Loucy (cell line): Measurements from ENCODE around the gene SIAH3.

Experiments
- H2AFZ ChIP-seq: fragments of 200-600 bp; sonication (generic); 2 replicates; pipeline ENCODE4 v1.6.0; 2016; ENCODE audit warnings: antibody characterized with exemption, mild to moderate bottlenecking, low read length, moderate library complexity
- H3F3A ChIP-seq: fragments of 200-600 bp; 2 replicates; pipeline ENCODE4 v1.6.0; 2016; ENCODE audit warnings: antibody characterized with exemption, low read depth, mild to moderate bottlenecking
- H3K27me3 ChIP-seq: fragments of 200-600 bp; sonication (generic); 2 replicates; pipeline ENCODE4 v1.6.1; 2014; ENCODE audit warnings: low read length, mild to moderate bottlenecking; ENCODE audit not compliant: insufficient read depth, poor library complexity, severe bottlenecking
- H3K36me3 ChIP-seq: fragments of 200-600 bp; sonication (generic); 2 replicates; pipeline ENCODE4 v1.6.1; 2016; ENCODE audit warnings: low read length; ENCODE audit not compliant: insufficient read depth
- H3K4me1 ChIP-seq: fragments of 200-600 bp; sonication (generic); 2 replicates; pipeline ENCODE4 v1.5.1; 2014; ENCODE audit warnings: low read length, mild to moderate bottlenecking; ENCODE audit not compliant: insufficient read depth, poor library complexity, severe bottlenecking
- H3K4me2 ChIP-seq: fragments of 200-600 bp; sonication (generic); 2 replicates; pipeline ENCODE4 v1.6.0; 2014; ENCODE audit warnings: antibody characterized with exemption, low read length, low read depth, mild to moderate bottlenecking; ENCODE audit not compliant: poor library complexity, severe bottlenecking
- H3K4me3 ChIP-seq: fragments of 200-600 bp; sonication (generic); 2 replicates; pipeline ENCODE4 v1.5.1; 2014; ENCODE audit warnings: low read length, mild to moderate bottlenecking, mixed read lengths; ENCODE audit not compliant: poor library complexity, severe bottlenecking
- H3K79me2 ChIP-seq: fragments of 200-600 bp; sonication (generic); 2 replicates; pipeline ENCODE4 v1.6.1; 2014; ENCODE audit warnings: low read length; ENCODE audit not compliant: insufficient read depth
- H3K9ac ChIP-seq: fragments of 200-600 bp; sonication (generic); 2 replicates; pipeline ENCODE4 v1.6.0; 2014; ENCODE audit warnings: mild to moderate bottlenecking, low read depth, low read length, moderate library complexity; ENCODE audit not compliant: poor library complexity, severe bottlenecking
- H3K9me2 ChIP-seq: fragments of 200-600 bp; sonication (generic); replicated peaks from 2 replicates; pipeline ENCODE4 v1.6.1; 2016; ENCODE audit warnings: low read depth, low read length, mixed read lengths
- H3K9me3 ChIP-seq: fragments of 200-600 bp; sonication (generic); 2 replicates; pipeline ENCODE4 v1.6.1; 2014; ENCODE audit warnings: mild to moderate bottlenecking, antibody characterized with exemption, low read length, low read depth; ENCODE audit not compliant: insufficient read depth
- H4K20me1 ChIP-seq: fragments of 200-600 bp; sonication (generic); 2 replicates; pipeline ENCODE4 v1.6.0; 2014; ENCODE audit warnings: antibody characterized with exemption, low read length, mild to moderate bottlenecking; ENCODE audit not compliant: insufficient read depth, poor library complexity, severe bottlenecking
- CTCF ChIP-seq: fragments of 200-600 bp; sonication (generic); conservative IDR thresholded peaks from 2 replicates; pipeline ENCODE4 v1.5.1; 2014; ENCODE audit warnings: mild to moderate bottlenecking, antibody characterized with exemption, low read length
- EZH2phosphoT487 ChIP-seq: fragments of 200-600 bp; IDR thresholded peaks from 2 replicates; pipeline ENCODE4 v1.6.1; 2018; ENCODE audit warnings: antibody characterized with exemption, mild to moderate bottlenecking, moderate library complexity, borderline replicate concordance

SIAH3 gene

GRCh38 chr13:45889590-45890243 is 38.2 kb upstream of the SIAH3 start:
- Histone ChIP-seq H3K79me2 (no peaks in the 10 kb centered on the region), H3K4me3 (no peak overlapping the region), H2AFZ (no peak overlapping the region), H3K27me3 (no peaks in the 10 kb centered on the region), H3K4me2 (no peak overlapping the region), H3K9ac (no peak overlapping the region), H3K9me3 (no peaks in the 10 kb centered on the region), H4K20me1 (no peaks in the 10 kb centered on the region), H3K9me2 (no peaks in the 10 kb centered on the region), H3K36me3 (no peaks in the 10 kb centered on the region), H3K4me1 (peaks cover 34% of the 10 kb centered on the region), H3F3A (no peaks in the 10 kb centered on the region)
- TF ChIP-seq CTCF (no peak), EZH2phosphoT487 (no peak)

- no peaks in the 10 kb centered on the region for H3K79me2 ChIP-seq
- TF ChIP-seq EZH2phosphoT487, result no peak
- no peak for TF ChIP-seq CTCF
- H3K9me2 ChIP-seq, result no peaks in the 10 kb centered on the region
- H3K36me3 ChIP-seq, result no peaks in the 10 kb centered on the region
- no peaks in the 10 kb centered on the region for H3F3A ChIP-seq
- H3K9me3 ChIP-seq, result no peaks in the 10 kb centered on the region
- no peaks in the 10 kb centered on the region for H3K27me3 ChIP-seq
- no peak overlapping the region for H3K4me2 ChIP-seq
- no peak overlapping the region for H3K4me3 ChIP-seq
- H2AFZ ChIP-seq, result no peak overlapping the region
- H3K9ac ChIP-seq, result no peak overlapping the region
- H4K20me1 ChIP-seq, result no peaks in the 10 kb centered on the region
- peaks cover 3% of the 10 kb centered on the region for H3K4me1 ChIP-seq
Measured at GRCh38 chr13:45886466-45886865, 34.9 kb upstream of the SIAH3 start.

- H3K79me2 ChIP-seq, result no peaks in the 10 kb centered on the region
- H3K9me3 ChIP-seq, result no peaks in the 10 kb centered on the region
- H2AFZ ChIP-seq, result no peak overlapping the region
- no peak overlapping the region for H3K9ac ChIP-seq
- H3K27me3 ChIP-seq, result no peaks in the 10 kb centered on the region
- H4K20me1 ChIP-seq, result no peaks in the 10 kb centered on the region
- no peaks in the 10 kb centered on the region for H3F3A ChIP-seq
- H3K4me1 ChIP-seq, result no peaks in the 10 kb centered on the region
- H3K9me2 ChIP-seq, result no peaks in the 10 kb centered on the region
- no peaks in the 10 kb centered on the region for H3K36me3 ChIP-seq
- H3K4me2 ChIP-seq, result no peak overlapping the region
- TF ChIP-seq EZH2phosphoT487 (no peak), CTCF (no peak)
- H3K4me3 ChIP-seq, result no peak overlapping the region
Measured at GRCh38 chr13:45885194-45885593, 33.6 kb upstream of the SIAH3 start.
